HepG2 (cell line): ENCODE data around the gene ARR3. TPM values are rescaled to one million over a fixed set of nuclear protein-coding genes. Genes with fewer than 3 reads are reported as not detected.
A peak's percentile ranks its signal among the peaks of the same experiment; 100 is the strongest.

Source experiments
- ATAC-seq: fragments of 200-7000 bp; cut with Tn5 transposase; 3 replicates; pipeline ENCODE4 v1.9.1; 2020; ENCODE audit warnings: mild to moderate bottlenecking, moderate library complexity
- BruUV-seq: library from RNA; stranded (reverse); fragments of 400-500 nt; replicated peaks from 2 replicates; lab custom pipeline; 2021; lab: Mats Ljungman, UMichigan
- CTCF ChIA-PET: fragments of 300-600 bp; formaldehyde crosslinking; extraction: SDS; loops from one replicate; lab custom pipeline; 2021; ENCODE audit warnings: low total read pairs, inconsistent platforms, low intra/inter-chr PET ratio; lab: Yijun Ruan, JAX
- POLR2A ChIA-PET: fragments of 350-600 bp; sonication (Branson Sonifier 250); formaldehyde crosslinking; loops from one replicate; lab custom pipeline; 2020; ENCODE audit warnings: antibody characterized with exemption, inconsistent platforms; lab: Yijun Ruan, JAX
- DNase-seq: peaks from one replicate; pipeline ENCODE4 v3.0.0-alpha.2; 2015; ENCODE audit warnings: low spot score
- FAIRE-seq: peaks from 3 replicates; lab custom pipeline; 2011; peaks lifted over from hg19 to GRCh38; lab: Jason Lieb, UNC
- H2AFZ ChIP-seq: one replicate; pipeline ENCODE4 v1.6.1; 2011; ENCODE audit warnings: low read length, inconsistent platforms
- H3K27ac ChIP-seq: fragments of 300-600 bp; 3 replicates; pipeline ENCODE4 v1.8.0; 2011; ENCODE audit warnings: mixed run types, mild to moderate bottlenecking, mixed read lengths, low read length, inconsistent platforms; ENCODE audit not compliant: insufficient read depth; ENCODE audit errors: extremely low read length
- H3K27me3 ChIP-seq, 2 experiments: fragments of 200-600 bp in 1 of 2; 2 replicates in 1 of 2; 3 replicates in 1 of 2; pipeline versions ENCODE4 v1.6.0 to v1.8.0; 2011; ENCODE audit warnings: low read length in 2 of 2, mild to moderate bottlenecking in 2 of 2, moderate library complexity in 2 of 2, inconsistent platforms in 1 of 2; ENCODE audit not compliant: insufficient read depth in 2 of 2, control insufficient read depth in 1 of 2
- H3K36me3 ChIP-seq, 2 experiments: fragments of 200-600 bp in 1 of 2; replicated peaks in 1 of 2; 2 replicates in 1 of 2; 3 replicates in 1 of 2; pipeline versions ENCODE4 v1.5.1 to v1.8.0; 2011; ENCODE audit warnings: low read length in 2 of 2, inconsistent platforms in 1 of 2; ENCODE audit not compliant: insufficient read depth in 2 of 2, control insufficient read depth in 1 of 2
- H3K4me1 ChIP-seq: 2 replicates; pipeline ENCODE4 v1.5.1; 2012; ENCODE audit warnings: low read length, inconsistent platforms; ENCODE audit not compliant: insufficient read depth
- H3K4me2 ChIP-seq: 2 replicates; pipeline ENCODE4 v1.6.0; 2011; ENCODE audit warnings: low read depth, low read length, inconsistent platforms
- H3K4me3 ChIP-seq, 3 experiments: fragments of 200-600 bp in 1 of 3; sonication (generic), shearing (Covaris generic) in 1 of 3; replicated peaks in 1 of 3; 2 replicates each; pipeline ENCODE4 v1.5.1; 2011 to 2016; ENCODE audit warnings: low read length in 3 of 3, inconsistent platforms in 2 of 3, low read depth in 2 of 3, mild to moderate bottlenecking in 2 of 3, control low read depth in 1 of 3, mixed read lengths in 1 of 3; ENCODE audit not compliant: insufficient read depth in 1 of 3
- H3K79me2 ChIP-seq: one replicate; pipeline ENCODE4 v1.6.1; 2011; ENCODE audit warnings: low read length, inconsistent platforms; ENCODE audit not compliant: insufficient read depth
- H3K9ac ChIP-seq: 2 replicates; pipeline ENCODE4 v1.6.0; 2011; ENCODE audit warnings: mild to moderate bottlenecking, low read depth, low read length, inconsistent platforms; ENCODE audit not compliant: insufficient read depth
- H3K9me3 ChIP-seq: 2 replicates; pipeline ENCODE4 v1.5.1; 2012; ENCODE audit warnings: mild to moderate bottlenecking, low read length
- H4K20me1 ChIP-seq: 2 replicates; pipeline ENCODE4 v1.6.0; 2011; ENCODE audit warnings: inconsistent platforms, mild to moderate bottlenecking, low read length, moderate library complexity; ENCODE audit not compliant: insufficient read depth
- EED ChIP-seq: sonication (generic); formaldehyde crosslinking; IDR thresholded peaks from 2 replicates; pipeline ENCODE4 v1.5.0; 2020; ENCODE audit warnings: mild to moderate bottlenecking, missing genetic modification reagents
- FOSL2 ChIP-seq: sonication (generic); formaldehyde crosslinking; IDR thresholded peaks from 2 replicates; pipeline ENCODE4 v1.4.0; 2020; ENCODE audit warnings: missing genetic modification reagents
- FOXK2 ChIP-seq: fragments of 450-650 bp; IDR thresholded peaks from 2 replicates; pipeline ENCODE4 v1.6.1; 2016
- GZF1 ChIP-seq: sonication (generic); formaldehyde crosslinking; IDR thresholded peaks from 2 replicates; pipeline ENCODE4 v1.5.1; 2020; ENCODE audit warnings: mild to moderate bottlenecking, missing genetic modification reagents
- MEIS1 ChIP-seq: sonication (generic); formaldehyde crosslinking; IDR thresholded peaks from 2 replicates; pipeline ENCODE4 v1.9.0; 2021; ENCODE audit warnings: mild to moderate bottlenecking, missing genetic modification reagents, moderate library complexity, borderline replicate concordance
- NFRKB ChIP-seq: fragments of 450-650 bp; IDR thresholded peaks from 2 replicates; pipeline ENCODE4 v1.6.1; 2017
- RAD21 ChIP-seq: fragments of 450-650 bp; formaldehyde crosslinking; IDR thresholded peaks from 2 replicates; pipeline ENCODE4 v1.5.0; 2020; ENCODE audit warnings: mild to moderate bottlenecking
- SUZ12 ChIP-seq: fragments of 150-350 bp; IDR thresholded peaks from 2 replicates; pipeline ENCODE4 v1.6.1; 2014; ENCODE audit warnings: low read depth, low read length
- ZBTB21 ChIP-seq: sonication (generic); formaldehyde crosslinking; IDR thresholded peaks from 2 replicates; pipeline ENCODE4 v1.4.0; 2020; ENCODE audit warnings: missing genetic modification reagents
- ZNF160 ChIP-seq: sonication (generic); formaldehyde crosslinking; IDR thresholded peaks from 2 replicates; pipeline ENCODE4 v1.8.0; 2022; ENCODE audit warnings: mild to moderate bottlenecking, inconsistent platforms, missing genetic modification reagents
- ZSCAN22 ChIP-seq: sonication (generic); formaldehyde crosslinking; IDR thresholded peaks from 2 replicates; pipeline ENCODE4 v1.4.0; 2020; ENCODE audit warnings: mild to moderate bottlenecking, missing genetic modification reagents
- WGBS: methylation state at CpG from one replicate; pipeline ENCODE4 v1.1.6; 2017; ENCODE audit warnings: low lambda C conversion rate; 5-methylcytosine and 5-hydroxymethylcytosine counted together
- in situ Hi-C: cut with HindIII; loops from 2 replicates; pipeline ENCODE4 v1.10.0; 2017; ENCODE audit warnings: low pct_unique_long_range_greater_than_20kb; ENCODE audit not compliant: extremely low pct_ligation_motif_present
- intact Hi-C: fragments of 100-400 bp; cut with micrococcal nuclease; formaldehyde crosslinking; loops from one replicate; pipeline ENCODE4 v1.10.0; 2022; ENCODE audit not compliant: unreplicated experiment
- polyA plus RNA-seq, 8 experiments: library from polyadenylated mRNA; depleted of rRNA in 3 of 8; stranded (reverse) in 7 of 8; unstranded in 1 of 8; fragments of >200 nt; fragmentation: Illumina TruSeq in 4 of 8; extraction: Trizol in 4 of 8; gene quantifications; 2 replicates each; pipeline versions ENCODE4 v1.2.1 to v1.2.3, GENCODE V29; 2011 to 2016; ENCODE audit warnings: low read depth in 4 of 8, missing spikeins in 1 of 8, mixed read lengths in 1 of 8; ENCODE audit not compliant: insufficient read depth in 1 of 8
- total RNA-seq, 5 experiments: library from RNA; depleted of rRNA; stranded (reverse); fragments of >200 nt; fragmentation: Illumina TruSeq; extraction: Trizol; gene quantifications; 2 replicates each; pipeline ENCODE4 v1.2.3, GENCODE V29; 2016; ENCODE audit warnings: low read depth in 1 of 5
- TF ChIP-seq, protein P1 (sequence below): sonication (generic); formaldehyde crosslinking; IDR thresholded peaks from 2 replicates; pipeline ENCODE4 v1.4.0; 2020; ENCODE audit warnings: mild to moderate bottlenecking, low read depth, missing genetic modification reagents
- TF ChIP-seq, protein P2 (sequence below): IDR thresholded peaks from 2 replicates; pipeline ENCODE4 v1.6.1; 2012; ENCODE audit warnings: low read depth, low read length, improper control_type of control experiment
- TF ChIP-seq, protein P3 (sequence below): sonication (generic); formaldehyde crosslinking; IDR thresholded peaks from 2 replicates; pipeline ENCODE4 v1.4.0; 2020; ENCODE audit warnings: missing genetic modification reagents

Gene ARR3
- total and polyA plus RNA-seq, 2 of the 13 experiments (the other 11 are each of a cell fraction or from before 2014, with no cell fraction given), result not detected

DNA sequence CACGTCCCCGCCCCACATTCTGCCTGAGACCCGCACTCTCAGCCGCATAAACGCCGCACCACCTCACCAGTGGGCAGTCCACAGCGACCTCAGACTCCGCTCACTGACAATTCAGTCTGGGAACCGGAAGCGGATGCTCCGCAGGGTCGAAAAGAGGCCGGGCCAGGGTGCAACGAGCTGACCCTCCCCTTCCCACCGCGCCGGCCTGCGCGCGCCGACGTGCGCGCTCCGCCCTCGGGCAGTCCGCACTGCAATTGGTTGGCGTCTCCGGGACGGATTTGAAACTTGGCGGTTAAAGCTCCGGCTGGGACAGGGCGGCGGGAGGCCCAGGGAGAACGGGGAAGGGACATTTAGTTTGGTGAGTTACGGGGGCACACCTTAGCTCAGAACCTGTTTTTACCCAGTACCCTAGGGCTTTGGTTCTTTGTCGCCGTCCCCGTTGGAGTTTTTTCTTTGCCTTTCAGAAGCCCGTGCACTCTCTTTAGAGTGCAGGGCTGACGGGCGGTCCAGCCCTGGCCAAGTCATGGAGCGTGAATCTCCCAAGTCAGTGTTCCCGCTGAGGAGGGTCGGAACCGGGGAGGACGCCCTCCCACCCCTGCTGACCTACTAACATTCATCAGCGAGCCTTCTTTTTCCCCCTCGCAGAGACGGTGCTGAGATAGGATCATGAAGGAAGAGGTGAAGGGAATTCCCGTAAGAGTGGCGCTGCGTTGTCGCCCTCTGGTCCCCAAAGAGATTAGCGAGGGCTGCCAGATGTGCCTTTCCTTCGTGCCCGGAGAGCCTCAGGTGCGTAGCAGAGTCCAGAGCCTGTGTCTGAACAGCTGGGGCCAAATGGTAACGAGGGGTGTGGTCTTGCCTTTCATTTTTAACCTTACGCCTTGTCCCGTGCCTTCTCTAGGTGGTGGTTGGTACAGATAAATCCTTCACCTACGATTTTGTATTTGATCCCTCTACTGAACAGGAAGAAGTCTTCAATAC lies 21.9 kb downstream of the ARR3 start, which contains the start of the genes KIF4A and PDZD11:
Gene KIF4A, plus strand, starts transcription at position 312 of the 978 bp plus-strand sequence. Its CDS starts 355 bp downstream, at position 667.
Gene PDZD11, minus strand, starts transcription at position 135 of the 978 bp plus-strand sequence. CDS start 586 bp downstream, outside the sequence.
- H3K4me2 ChIP-seq, result peak within 1 kb of the TSS; percentile 74
- H3K27ac ChIP-seq, result peak within 1 kb of the TSS; percentile 80
- in situ Hi-C loops, result no loop called here
- H3K4me1 ChIP-seq, result peaks cover 23% of the 10 kb centered on the region
- no peaks in the 10 kb centered on the region; a peak in 1 of 5 replicates for H3K27me3 ChIP-seq
- intact Hi-C loops, result loop anchor here (5.0 to 10.0 kb wide), 2 partner anchors 142 to 1015 kb away; no protein-coding TSS in a partner anchor
- H3K4me3 ChIP-seq, result peak within 1 kb of the TSS; percentile 68 to 83 (median 82)
- peak within 1 kb of the TSS; percentile 11 for H2AFZ ChIP-seq
- ChIA-PET CTCF (interaction anchor here (1.6 kb wide), 1 partner anchor 93 kb away, joined by 3 read pairs; no protein-coding TSS in a partner anchor), POLR2A (interaction anchor here (1.0 to 1.1 kb wide), 3 partner anchors 10 to 157 kb away, joined by 3 to 5 read pairs (median 3); partner anchors contain the start of genes IGBP1 and P2RY4)
- peaks cover 1 to 7% of the 10 kb centered on the region in 2 experiments; a peak in 3 of 5 replicates for H3K36me3 ChIP-seq
- WGBS, result 0% methylated on average over 1 of the region's 62 CpGs
- ATAC-seq (peak; percentile 99), FAIRE-seq (peak; percentile 97), DNase-seq (peak; percentile 72)
- H3K9me3 ChIP-seq, result no peaks in the 10 kb centered on the region
- no peaks in the 10 kb centered on the region for H4K20me1 ChIP-seq
- BruUV-seq, result TSS peak; percentile 76
- H3K9ac ChIP-seq, result peak within 1 kb of the TSS; percentile 77
- H3K79me2 ChIP-seq, result peaks cover 15% of the 10 kb centered on the region
- TF ChIP-seq ZSCAN22 (CRISPR knock-in tag) (no peak), FOXK2 (no peak), NFRKB (no peak), ZNF160 (no peak), GZF1 (CRISPR knock-in tag) (no peak), EED (CRISPR knock-in tag) (no peak), FOSL2 (no peak), ZBTB21 (no peak), SUZ12 (no peak), RAD21 (CRISPR knock-in tag) (no peak), MEIS1 (CRISPR knock-in tag) (no peak)
- TF ChIP-seq, protein P1, sequence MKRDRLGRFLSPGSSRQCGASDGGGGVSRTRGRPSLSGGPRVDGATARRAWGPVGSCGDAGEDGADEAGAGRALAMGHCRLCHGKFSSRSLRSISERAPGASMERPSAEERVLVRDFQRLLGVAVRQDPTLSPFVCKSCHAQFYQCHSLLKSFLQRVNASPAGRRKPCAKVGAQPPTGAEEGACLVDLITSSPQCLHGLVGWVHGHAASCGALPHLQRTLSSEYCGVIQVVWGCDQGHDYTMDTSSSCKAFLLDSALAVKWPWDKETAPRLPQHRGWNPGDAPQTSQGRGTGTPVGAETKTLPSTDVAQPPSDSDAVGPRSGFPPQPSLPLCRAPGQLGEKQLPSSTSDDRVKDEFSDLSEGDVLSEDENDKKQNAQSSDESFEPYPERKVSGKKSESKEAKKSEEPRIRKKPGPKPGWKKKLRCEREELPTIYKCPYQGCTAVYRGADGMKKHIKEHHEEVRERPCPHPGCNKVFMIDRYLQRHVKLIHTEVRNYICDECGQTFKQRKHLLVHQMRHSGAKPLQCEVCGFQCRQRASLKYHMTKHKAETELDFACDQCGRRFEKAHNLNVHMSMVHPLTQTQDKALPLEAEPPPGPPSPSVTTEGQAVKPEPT (CRISPR knock-in tag), result no peak
- TF ChIP-seq, protein P2, sequence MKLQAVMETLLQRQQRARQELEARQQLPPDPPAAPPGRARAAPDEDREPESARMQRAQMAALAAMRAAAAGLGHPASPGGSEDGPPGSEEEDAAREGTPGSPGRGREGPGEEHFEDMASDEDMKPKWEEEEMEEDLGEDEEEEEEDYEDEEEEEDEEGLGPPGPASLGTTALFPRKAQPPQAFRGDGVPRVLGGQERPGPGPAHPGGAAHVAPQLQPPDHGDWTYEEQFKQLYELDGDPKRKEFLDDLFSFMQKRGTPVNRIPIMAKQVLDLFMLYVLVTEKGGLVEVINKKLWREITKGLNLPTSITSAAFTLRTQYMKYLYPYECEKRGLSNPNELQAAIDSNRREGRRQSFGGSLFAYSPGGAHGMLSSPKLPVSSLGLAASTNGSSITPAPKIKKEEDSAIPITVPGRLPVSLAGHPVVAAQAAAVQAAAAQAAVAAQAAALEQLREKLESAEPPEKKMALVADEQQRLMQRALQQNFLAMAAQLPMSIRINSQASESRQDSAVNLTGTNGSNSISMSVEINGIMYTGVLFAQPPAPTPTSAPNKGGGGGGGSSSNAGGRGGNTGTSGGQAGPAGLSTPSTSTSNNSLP, result no peak
- TF ChIP-seq, protein P3, sequence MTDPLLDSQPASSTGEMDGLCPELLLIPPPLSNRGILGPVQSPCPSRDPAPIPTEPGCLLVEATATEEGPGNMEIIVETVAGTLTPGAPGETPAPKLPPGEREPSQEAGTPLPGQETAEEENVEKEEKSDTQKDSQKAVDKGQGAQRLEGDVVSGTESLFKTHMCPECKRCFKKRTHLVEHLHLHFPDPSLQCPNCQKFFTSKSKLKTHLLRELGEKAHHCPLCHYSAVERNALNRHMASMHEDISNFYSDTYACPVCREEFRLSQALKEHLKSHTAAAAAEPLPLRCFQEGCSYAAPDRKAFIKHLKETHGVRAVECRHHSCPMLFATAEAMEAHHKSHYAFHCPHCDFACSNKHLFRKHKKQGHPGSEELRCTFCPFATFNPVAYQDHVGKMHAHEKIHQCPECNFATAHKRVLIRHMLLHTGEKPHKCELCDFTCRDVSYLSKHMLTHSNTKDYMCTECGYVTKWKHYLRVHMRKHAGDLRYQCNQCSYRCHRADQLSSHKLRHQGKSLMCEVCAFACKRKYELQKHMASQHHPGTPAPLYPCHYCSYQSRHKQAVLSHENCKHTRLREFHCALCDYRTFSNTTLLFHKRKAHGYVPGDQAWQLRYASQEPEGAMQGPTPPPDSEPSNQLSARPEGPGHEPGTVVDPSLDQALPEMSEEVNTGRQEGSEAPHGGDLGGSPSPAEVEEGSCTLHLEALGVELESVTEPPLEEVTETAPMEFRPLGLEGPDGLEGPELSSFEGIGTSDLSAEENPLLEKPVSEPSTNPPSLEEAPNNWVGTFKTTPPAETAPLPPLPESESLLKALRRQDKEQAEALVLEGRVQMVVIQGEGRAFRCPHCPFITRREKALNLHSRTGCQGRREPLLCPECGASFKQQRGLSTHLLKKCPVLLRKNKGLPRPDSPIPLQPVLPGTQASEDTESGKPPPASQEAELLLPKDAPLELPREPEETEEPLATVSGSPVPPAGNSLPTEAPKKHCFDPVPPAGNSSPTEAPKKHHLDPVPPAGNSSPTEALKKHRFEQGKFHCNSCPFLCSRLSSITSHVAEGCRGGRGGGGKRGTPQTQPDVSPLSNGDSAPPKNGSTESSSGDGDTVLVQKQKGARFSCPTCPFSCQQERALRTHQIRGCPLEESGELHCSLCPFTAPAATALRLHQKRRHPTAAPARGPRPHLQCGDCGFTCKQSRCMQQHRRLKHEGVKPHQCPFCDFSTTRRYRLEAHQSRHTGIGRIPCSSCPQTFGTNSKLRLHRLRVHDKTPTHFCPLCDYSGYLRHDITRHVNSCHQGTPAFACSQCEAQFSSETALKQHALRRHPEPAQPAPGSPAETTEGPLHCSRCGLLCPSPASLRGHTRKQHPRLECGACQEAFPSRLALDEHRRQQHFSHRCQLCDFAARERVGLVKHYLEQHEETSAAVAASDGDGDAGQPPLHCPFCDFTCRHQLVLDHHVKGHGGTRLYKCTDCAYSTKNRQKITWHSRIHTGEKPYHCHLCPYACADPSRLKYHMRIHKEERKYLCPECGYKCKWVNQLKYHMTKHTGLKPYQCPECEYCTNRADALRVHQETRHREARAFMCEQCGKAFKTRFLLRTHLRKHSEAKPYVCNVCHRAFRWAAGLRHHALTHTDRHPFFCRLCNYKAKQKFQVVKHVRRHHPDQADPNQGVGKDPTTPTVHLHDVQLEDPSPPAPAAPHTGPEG (CRISPR knock-in tag), result no peak
